ENCODE results near the gene SH3RF3.

GRCh38 chr2:109407276-109408042, 278.5 kb downstream of the SH3RF3 start:
- TF ChIP-seq FOXM1 (IDR thresholded peaks at IDR 0.05; ENCODE audit: low read depth) = no peak
- TF ChIP-seq FOXM1 (CRISPR knock-in tag; IDR thresholded peaks at IDR 0.05; ENCODE audit: low read depth) = no peak
- TF ChIP-seq RNF2 (IDR thresholded peaks at IDR 0.05) = no peak
- TF ChIP-seq ZBTB8A (IDR thresholded peaks at IDR 0.05; ENCODE audit: partially characterized antibody) = no peak
- TF ChIP-seq ZNF583 (CRISPR knock-in tag; IDR thresholded peaks at IDR 0.05) = no peak
- no peak for TF ChIP-seq RBM34 (IDR thresholded peaks at IDR 0.05; ENCODE audit: borderline replicate concordance, insufficient read depth, low read length)
- TF ChIP-seq POLR2A (conservative IDR thresholded peaks at IDR 0.05) = no peak
- TF ChIP-seq ZNF175 (CRISPR knock-in tag; IDR thresholded peaks at IDR 0.05; ENCODE audit: low read depth) = no peak
- no peak for TF ChIP-seq ZBTB9 (CRISPR knock-in tag; IDR thresholded peaks at IDR 0.05)
- no peak for TF ChIP-seq CTCF (IDR thresholded peaks at IDR 0.05 in 2 of 3, conservative IDR thresholded peaks at IDR 0.05 in 1 of 3; ENCODE audit: insufficient read depth in 2 of 3, low read depth in 1 of 3, low read length in 3 of 3)
